ENCODE data around the gene CNGB1.

DNA sequence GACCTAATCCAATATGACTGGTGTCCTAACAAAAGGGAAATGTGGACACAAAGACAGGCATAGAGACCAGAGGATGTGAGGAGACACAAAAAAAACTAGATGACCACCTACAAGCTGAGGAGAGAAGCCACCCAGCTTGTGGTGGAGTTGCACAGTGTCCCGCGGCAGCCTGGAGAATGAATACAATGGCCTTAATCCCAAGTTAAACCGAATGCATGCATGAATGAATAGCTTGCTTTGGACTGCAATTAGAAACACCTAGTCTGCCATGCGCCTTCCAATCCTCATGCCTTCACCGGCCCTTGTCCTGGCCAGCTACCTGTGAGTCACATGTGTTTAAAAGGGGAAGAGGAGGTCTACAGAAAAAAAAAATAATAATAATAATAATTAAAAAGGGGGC, 72.0 kb downstream of the CNGB1 start:
- TF ChIP-seq, protein P1, sequence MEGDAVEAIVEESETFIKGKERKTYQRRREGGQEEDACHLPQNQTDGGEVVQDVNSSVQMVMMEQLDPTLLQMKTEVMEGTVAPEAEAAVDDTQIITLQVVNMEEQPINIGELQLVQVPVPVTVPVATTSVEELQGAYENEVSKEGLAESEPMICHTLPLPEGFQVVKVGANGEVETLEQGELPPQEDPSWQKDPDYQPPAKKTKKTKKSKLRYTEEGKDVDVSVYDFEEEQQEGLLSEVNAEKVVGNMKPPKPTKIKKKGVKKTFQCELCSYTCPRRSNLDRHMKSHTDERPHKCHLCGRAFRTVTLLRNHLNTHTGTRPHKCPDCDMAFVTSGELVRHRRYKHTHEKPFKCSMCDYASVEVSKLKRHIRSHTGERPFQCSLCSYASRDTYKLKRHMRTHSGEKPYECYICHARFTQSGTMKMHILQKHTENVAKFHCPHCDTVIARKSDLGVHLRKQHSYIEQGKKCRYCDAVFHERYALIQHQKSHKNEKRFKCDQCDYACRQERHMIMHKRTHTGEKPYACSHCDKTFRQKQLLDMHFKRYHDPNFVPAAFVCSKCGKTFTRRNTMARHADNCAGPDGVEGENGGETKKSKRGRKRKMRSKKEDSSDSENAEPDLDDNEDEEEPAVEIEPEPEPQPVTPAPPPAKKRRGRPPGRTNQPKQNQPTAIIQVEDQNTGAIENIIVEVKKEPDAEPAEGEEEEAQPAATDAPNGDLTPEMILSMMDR (conservative IDR thresholded peaks at IDR 0.05 in 1 of 2, IDR thresholded peaks at IDR 0.05 in 1 of 2; ENCODE audit: low read depth in 1 of 2, low read length in 2 of 2), result no peak
- no peak for TF ChIP-seq EZH2 (IDR thresholded peaks at IDR 0.05; ENCODE audit: low read length, missing control alignments)

All from fibroblast of lung (primary cell).